Fibroblast of mammary gland (primary cell): ENCODE results near the gene GPR27.

Experiments
- DNase-seq: peaks from one replicate; pipeline ENCODE4 v3.0.0-alpha.2; 2010; ENCODE audit warnings: low read depth
- H3K4me3 ChIP-seq: 2 replicates; pipeline ENCODE4 v1.5.1; 2011; ENCODE audit warnings: low read depth, mild to moderate bottlenecking, low read length, moderate library complexity; ENCODE audit not compliant: control insufficient read depth
- TF ChIP-seq, protein P1 (sequence below): conservative IDR thresholded peaks from 2 replicates; pipeline ENCODE4 v1.5.1; 2011; ENCODE audit warnings: low read depth, low read length, inconsistent platforms; ENCODE audit not compliant: control insufficient read depth, insufficient read depth

Gene GPR27, protein sequence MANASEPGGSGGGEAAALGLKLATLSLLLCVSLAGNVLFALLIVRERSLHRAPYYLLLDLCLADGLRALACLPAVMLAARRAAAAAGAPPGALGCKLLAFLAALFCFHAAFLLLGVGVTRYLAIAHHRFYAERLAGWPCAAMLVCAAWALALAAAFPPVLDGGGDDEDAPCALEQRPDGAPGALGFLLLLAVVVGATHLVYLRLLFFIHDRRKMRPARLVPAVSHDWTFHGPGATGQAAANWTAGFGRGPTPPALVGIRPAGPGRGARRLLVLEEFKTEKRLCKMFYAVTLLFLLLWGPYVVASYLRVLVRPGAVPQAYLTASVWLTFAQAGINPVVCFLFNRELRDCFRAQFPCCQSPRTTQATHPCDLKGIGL

GRCh38 chr3:71753701-71754609 is at the start of gene GPR27:
Gene GPR27 (plus strand): TSS chr3:71753855. CDS start chr3:71754050, 195 bp downstream.
- no peak within 1 kb of the TSS for H3K4me3 ChIP-seq
- peak; percentile 31 for DNase-seq
- TF ChIP-seq, protein P1, sequence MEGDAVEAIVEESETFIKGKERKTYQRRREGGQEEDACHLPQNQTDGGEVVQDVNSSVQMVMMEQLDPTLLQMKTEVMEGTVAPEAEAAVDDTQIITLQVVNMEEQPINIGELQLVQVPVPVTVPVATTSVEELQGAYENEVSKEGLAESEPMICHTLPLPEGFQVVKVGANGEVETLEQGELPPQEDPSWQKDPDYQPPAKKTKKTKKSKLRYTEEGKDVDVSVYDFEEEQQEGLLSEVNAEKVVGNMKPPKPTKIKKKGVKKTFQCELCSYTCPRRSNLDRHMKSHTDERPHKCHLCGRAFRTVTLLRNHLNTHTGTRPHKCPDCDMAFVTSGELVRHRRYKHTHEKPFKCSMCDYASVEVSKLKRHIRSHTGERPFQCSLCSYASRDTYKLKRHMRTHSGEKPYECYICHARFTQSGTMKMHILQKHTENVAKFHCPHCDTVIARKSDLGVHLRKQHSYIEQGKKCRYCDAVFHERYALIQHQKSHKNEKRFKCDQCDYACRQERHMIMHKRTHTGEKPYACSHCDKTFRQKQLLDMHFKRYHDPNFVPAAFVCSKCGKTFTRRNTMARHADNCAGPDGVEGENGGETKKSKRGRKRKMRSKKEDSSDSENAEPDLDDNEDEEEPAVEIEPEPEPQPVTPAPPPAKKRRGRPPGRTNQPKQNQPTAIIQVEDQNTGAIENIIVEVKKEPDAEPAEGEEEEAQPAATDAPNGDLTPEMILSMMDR, result no peak

DNA sequence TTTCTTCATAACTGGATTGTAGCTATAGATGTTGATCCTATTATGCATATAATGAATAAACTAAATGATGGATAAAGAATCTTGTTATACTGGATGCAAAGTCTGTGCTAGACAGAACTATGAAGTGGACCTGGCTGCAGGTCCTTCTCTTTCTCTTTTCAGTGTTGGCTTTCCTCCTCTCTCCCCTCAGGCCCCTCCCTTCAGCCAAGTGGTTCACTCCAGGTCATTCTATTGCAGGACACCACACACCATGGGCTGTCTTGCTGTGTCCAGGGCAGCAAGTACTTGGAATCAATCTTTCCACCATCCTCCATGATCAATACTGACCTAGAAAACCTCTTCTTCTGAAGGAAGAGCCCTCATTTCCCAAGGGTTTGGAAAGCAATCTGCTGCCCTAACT is 48.7 kb upstream of the GPR27 start:
- TF ChIP-seq, protein P1, result no peak
- DNase-seq, result no peak
- H3K4me3 ChIP-seq, result no peak overlapping the region

DNA sequence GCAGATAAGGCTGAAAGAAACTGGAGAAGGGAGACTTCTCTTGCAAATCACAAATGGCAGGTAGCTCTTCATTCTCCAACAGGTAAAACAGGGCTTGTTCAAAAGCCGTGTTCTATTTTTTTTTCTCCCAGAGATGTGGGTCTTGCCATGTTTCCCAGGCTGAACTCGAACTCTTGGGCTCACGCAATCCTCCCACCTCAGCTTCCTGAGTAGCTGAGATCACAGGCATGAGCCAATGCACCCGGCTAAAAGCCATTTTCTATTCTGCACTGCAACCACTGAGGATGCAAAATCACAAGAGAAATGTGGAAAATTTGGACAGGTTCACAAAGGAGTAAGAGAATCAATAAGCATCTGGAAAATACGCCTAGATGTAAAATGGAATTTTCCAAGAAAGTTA is 48.0 kb upstream of the GPR27 start:
- TF ChIP-seq, protein P1, result no peak
- H3K4me3 ChIP-seq, result no peak overlapping the region
- no peak for DNase-seq

DNA sequence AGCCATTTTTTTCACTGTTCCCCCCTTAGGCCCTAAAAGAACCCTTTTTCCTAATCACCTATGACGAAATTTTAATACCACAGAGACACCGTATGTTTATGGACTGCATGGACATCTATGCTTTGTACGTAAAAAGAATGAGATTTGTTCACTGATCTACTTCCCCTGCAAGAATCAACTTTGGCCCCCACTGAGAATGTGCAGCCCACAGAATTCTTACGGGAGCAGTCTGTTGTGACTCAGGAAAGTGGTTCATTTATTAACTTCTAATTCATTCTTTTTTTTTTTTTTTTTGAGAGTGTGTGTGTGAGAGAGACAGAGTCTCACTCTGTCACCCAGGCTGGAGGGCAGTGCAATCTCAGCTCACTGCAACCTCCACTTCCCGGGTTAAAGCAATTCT is 46.1 kb upstream of the GPR27 start:
- TF ChIP-seq, protein P1, result no peak
- no peak overlapping the region for H3K4me3 ChIP-seq
- DNase-seq, result peak; percentile 63

- H3K4me3 ChIP-seq, result no peak overlapping the region
- DNase-seq, result no peak
- TF ChIP-seq, protein P1, result no peak
Measured at GRCh38 chr3:71708476-71709105, 45.1 kb upstream of the GPR27 start.

DNA sequence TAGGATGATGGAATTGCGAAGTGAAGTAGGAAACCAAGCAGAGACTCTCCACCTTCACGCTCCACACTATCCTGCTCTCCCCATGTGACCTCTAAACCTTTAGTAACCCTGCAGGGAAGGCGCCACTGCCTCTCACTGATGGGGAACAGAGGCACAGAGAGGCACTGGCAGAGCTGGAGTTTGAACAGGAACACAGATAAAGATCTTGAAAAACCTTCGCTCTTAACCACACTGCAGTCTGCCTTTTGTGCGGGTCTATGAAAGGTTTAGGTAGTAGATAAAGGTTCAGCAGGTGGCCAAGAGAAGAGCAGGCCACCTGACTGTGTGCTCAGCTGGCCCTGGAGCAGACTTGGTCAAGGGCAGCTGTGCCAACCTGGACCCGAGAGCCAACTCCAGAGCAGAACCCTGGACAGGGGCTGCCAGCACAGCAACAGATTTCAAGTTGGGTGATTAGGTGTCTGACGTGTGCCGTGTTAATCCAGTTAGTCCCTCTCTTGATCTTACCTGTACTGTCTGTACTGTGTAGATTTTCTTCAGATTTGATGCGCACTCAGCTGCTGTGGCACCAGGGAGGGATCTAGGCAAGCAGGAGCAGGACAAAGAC is 43.6 kb upstream of the GPR27 start:
- no peak for DNase-seq
- TF ChIP-seq, protein P1, result no peak
- H3K4me3 ChIP-seq, result no peak overlapping the region
